NCI-H1436 treated with DMSO at 0.1 percent for 48 hours (cell line): ENCODE data around the gene ABCB1.

ENCODE experiments used
- DNase-seq: peaks from one replicate; lab custom pipeline; 2025; lab: John Stamatoyannopoulos, UW

Gene ABCB1

GRCh38 chr7:87513735-87514335 is 86.8 kb downstream of the ABCB1 start:
- DNase-seq: no peak

GRCh38 chr7:87512906-87513305 is 87.8 kb downstream of the ABCB1 start:
- DNase-seq: no peak

GRCh38 chr7:87511510-87511909 is 89.2 kb downstream of the ABCB1 start:
- DNase-seq: no peak

GRCh38 chr7:87510411-87510875 is 90.2 kb downstream of the ABCB1 start:
- DNase-seq: no peak

GRCh38 chr7:87507446-87507845 is 93.2 kb downstream of the ABCB1 start:
- no peak for DNase-seq

GRCh38 chr7:87506246-87507180 is 94.2 kb downstream of the ABCB1 start:
- no peak for DNase-seq

GRCh38 chr7:87505557-87506245 is 95.0 kb downstream of the ABCB1 start:
- no peak for DNase-seq

GRCh38 chr7:87505122-87505521 is 95.6 kb downstream of the ABCB1 start:
- no peak for DNase-seq

GRCh38 chr7:87499494-87499893 is 101.2 kb downstream of the ABCB1 start:
- DNase-seq: no peak

- no peak for DNase-seq
Measured at GRCh38 chr7:87498893-87499292, 101.8 kb downstream of the ABCB1 start.

- DNase-seq: no peak
Measured at GRCh38 chr7:87497482-87497881, 103.2 kb downstream of the ABCB1 start.

- DNase-seq: no peak
Measured at GRCh38 chr7:87495366-87495765, 105.3 kb downstream of the ABCB1 start.

GRCh38 chr7:87494454-87494853 is 106.2 kb downstream of the ABCB1 start:
- no peak for DNase-seq

- DNase-seq: no peak
Measured at GRCh38 chr7:87483131-87483530, 117.6 kb downstream of the ABCB1 start.

- DNase-seq: no peak
Measured at GRCh38 chr7:87482115-87482514, 118.6 kb downstream of the ABCB1 start.

- no peak for DNase-seq
Measured at GRCh38 chr7:87480386-87480785, 120.3 kb downstream of the ABCB1 start.

GRCh38 chr7:87479951-87480350 is 120.7 kb downstream of the ABCB1 start:
- DNase-seq: no peak

- no peak for DNase-seq
Measured at GRCh38 chr7:87476179-87476557, 124.5 kb downstream of the ABCB1 start.

GRCh38 chr7:87475359-87476178 is 125.1 kb downstream of the ABCB1 start, which contains the start of gene ABCB4:
Gene ABCB4 (minus strand): TSS chr7:87475680. CDS start chr7:87475465, 215 bp downstream.
- DNase-seq: no peak

- no peak for DNase-seq
Measured at GRCh38 chr7:87474533-87475358, 125.9 kb downstream of the ABCB1 start.

- DNase-seq: no peak
Measured at GRCh38 chr7:87473986-87474385, 126.7 kb downstream of the ABCB1 start.
